ENCODE results near the gene APBA2. TPM values are rescaled to one million over a fixed set of nuclear protein-coding genes. Genes with fewer than 3 reads are reported as not detected.

Gene APBA2
- total RNA-seq, 1 experiment from 2014 or later: 12.9 TPM

DNA sequence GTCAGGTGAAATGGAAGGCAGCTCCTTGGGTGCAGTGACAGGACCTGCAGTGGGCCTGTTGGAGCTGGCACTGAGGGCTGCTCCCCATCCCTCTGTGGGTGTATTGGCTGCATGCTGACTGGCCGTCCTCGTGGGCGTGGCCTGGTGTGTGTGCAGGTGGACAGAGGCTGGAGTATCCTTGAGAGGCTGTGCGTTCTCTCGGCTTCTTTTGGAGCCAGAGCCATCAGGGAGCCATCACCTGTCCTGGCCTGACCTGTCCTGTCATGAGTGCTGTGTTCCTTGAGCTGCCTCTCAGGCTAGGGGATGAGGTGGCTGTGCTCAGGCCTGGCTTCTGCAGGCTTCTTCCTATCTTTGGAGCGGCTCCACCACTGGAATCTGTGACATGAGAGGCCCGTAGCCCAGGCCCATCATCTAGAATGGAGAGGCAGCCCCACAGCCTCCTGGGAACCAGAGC lies 61.5 kb downstream of the APBA2 start:
- POLR2A ChIA-PET (ENCODE audit: low non-redundant PET): no interaction called here
- Histone ChIP-seq H3K4me1 (ENCODE audit: insufficient read depth, low read length, poor library complexity, severe bottlenecking) (no peaks in the 10 kb centered on the region), H3K36me3 (ENCODE audit: insufficient read depth, low read length, poor library complexity, severe bottlenecking) (no peaks in the 10 kb centered on the region), H3K27ac (ENCODE audit: low read depth, low read length, poor library complexity, severe bottlenecking) (no peak overlapping the region), H3K9me3 (ENCODE audit: low read depth, low read length, poor library complexity, severe bottlenecking) (no peaks in the 10 kb centered on the region), H3K4me3 (ENCODE audit: low read depth, low read length, poor library complexity, severe bottlenecking) (no peak overlapping the region), H3K27me3 (replicated peaks; ENCODE audit: insufficient read depth, low read depth, low read length, poor library complexity) (no peaks in the 10 kb centered on the region)
- CTCF ChIA-PET: no interaction called here
- no TSS peak for BruUV-seq (replicated peaks)
- no peak for DNase-seq (ENCODE audit: low spot score)
- TF ChIP-seq EZH2 (IDR thresholded peaks at IDR 0.05; ENCODE audit: borderline replicate concordance, low read depth, low read length, poor library complexity, severe bottlenecking): no peak
- TF ChIP-seq, protein P1, sequence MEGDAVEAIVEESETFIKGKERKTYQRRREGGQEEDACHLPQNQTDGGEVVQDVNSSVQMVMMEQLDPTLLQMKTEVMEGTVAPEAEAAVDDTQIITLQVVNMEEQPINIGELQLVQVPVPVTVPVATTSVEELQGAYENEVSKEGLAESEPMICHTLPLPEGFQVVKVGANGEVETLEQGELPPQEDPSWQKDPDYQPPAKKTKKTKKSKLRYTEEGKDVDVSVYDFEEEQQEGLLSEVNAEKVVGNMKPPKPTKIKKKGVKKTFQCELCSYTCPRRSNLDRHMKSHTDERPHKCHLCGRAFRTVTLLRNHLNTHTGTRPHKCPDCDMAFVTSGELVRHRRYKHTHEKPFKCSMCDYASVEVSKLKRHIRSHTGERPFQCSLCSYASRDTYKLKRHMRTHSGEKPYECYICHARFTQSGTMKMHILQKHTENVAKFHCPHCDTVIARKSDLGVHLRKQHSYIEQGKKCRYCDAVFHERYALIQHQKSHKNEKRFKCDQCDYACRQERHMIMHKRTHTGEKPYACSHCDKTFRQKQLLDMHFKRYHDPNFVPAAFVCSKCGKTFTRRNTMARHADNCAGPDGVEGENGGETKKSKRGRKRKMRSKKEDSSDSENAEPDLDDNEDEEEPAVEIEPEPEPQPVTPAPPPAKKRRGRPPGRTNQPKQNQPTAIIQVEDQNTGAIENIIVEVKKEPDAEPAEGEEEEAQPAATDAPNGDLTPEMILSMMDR (conservative IDR thresholded peaks at IDR 0.05; ENCODE audit: low read depth, low read length): no peak
- intact Hi-C loops (cut with micrococcal nuclease; ENCODE audit: unreplicated experiment): no loop called here

DNA sequence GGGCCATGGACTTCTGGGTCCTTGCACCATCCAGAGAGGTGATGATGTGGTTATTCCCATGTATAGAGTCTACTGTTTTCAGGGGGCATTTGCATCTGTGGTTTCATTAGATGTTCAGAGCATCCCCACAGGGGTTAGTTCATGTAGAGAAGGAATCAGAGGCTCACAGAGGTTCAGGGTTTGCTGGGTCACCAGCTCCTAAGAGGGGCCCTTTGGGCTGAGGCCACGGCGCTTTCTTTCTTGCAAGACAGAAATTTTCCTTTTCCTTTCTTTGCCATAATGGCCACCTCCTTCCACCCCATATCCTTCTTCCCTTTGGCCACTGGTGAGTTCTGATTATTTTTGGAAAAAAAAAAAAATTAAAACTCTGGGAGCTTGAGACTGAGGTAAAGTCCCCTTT lies 62.3 kb downstream of the APBA2 start:
- CTCF ChIA-PET: no interaction called here
- DNase-seq (ENCODE audit: low spot score): no peak
- BruUV-seq (replicated peaks): no TSS peak
- H3K4me1 ChIP-seq (ENCODE audit: insufficient read depth, low read length, poor library complexity, severe bottlenecking): no peaks in the 10 kb centered on the region
- H3K9me3 ChIP-seq (ENCODE audit: low read depth, low read length, poor library complexity, severe bottlenecking): no peaks in the 10 kb centered on the region
- no peak overlapping the region for H3K4me3 ChIP-seq (ENCODE audit: low read depth, low read length, poor library complexity, severe bottlenecking)
- intact Hi-C loops (cut with micrococcal nuclease; ENCODE audit: unreplicated experiment): no loop called here
- TF ChIP-seq, protein P1 (conservative IDR thresholded peaks at IDR 0.05; ENCODE audit: low read depth, low read length): no peak
- no peak for TF ChIP-seq EZH2 (IDR thresholded peaks at IDR 0.05; ENCODE audit: borderline replicate concordance, low read depth, low read length, poor library complexity, severe bottlenecking)
- no peak overlapping the region for H3K27ac ChIP-seq (ENCODE audit: low read depth, low read length, poor library complexity, severe bottlenecking)
- H3K36me3 ChIP-seq (ENCODE audit: insufficient read depth, low read length, poor library complexity, severe bottlenecking): no peaks in the 10 kb centered on the region
- no peaks in the 10 kb centered on the region for H3K27me3 ChIP-seq (replicated peaks; ENCODE audit: insufficient read depth, low read depth, low read length, poor library complexity)
- POLR2A ChIA-PET (ENCODE audit: low non-redundant PET): no interaction called here

DNA sequence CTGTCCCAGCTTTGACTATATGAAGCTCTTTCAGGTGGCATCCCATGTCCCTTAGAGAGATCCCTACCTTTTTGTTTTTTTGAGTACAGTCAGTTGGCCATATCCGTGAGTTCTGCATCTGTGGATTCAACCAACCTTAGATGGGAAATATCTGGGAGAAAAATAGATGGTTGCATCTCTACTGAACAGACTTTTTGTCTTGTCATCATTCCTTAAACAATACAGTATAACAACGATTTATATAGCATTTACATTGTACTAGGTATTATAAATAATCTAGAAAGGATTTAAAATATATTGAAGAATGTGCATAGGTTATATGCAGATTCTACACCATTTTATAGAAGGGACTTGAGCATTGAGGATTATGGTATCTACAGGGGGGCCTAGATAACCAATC lies 65.1 kb downstream of the APBA2 start:
- H3K27ac ChIP-seq (ENCODE audit: low read depth, low read length, poor library complexity, severe bottlenecking): no peak overlapping the region
- no peaks in the 10 kb centered on the region for H3K9me3 ChIP-seq (ENCODE audit: low read depth, low read length, poor library complexity, severe bottlenecking)
- CTCF ChIA-PET: no interaction called here
- no peaks in the 10 kb centered on the region for H3K36me3 ChIP-seq (ENCODE audit: insufficient read depth, low read length, poor library complexity, severe bottlenecking)
- H3K4me1 ChIP-seq (ENCODE audit: insufficient read depth, low read length, poor library complexity, severe bottlenecking): no peaks in the 10 kb centered on the region
- intact Hi-C loops (cut with micrococcal nuclease; ENCODE audit: unreplicated experiment): no loop called here
- BruUV-seq (replicated peaks): no TSS peak
- H3K27me3 ChIP-seq (replicated peaks; ENCODE audit: insufficient read depth, low read depth, low read length, poor library complexity): no peaks in the 10 kb centered on the region
- POLR2A ChIA-PET (ENCODE audit: low non-redundant PET): no interaction called here
- DNase-seq (ENCODE audit: low spot score): no peak
- no peak overlapping the region for H3K4me3 ChIP-seq (ENCODE audit: low read depth, low read length, poor library complexity, severe bottlenecking)
- TF ChIP-seq, protein P1 (conservative IDR thresholded peaks at IDR 0.05; ENCODE audit: low read depth, low read length): no peak
- TF ChIP-seq EZH2 (IDR thresholded peaks at IDR 0.05; ENCODE audit: borderline replicate concordance, low read depth, low read length, poor library complexity, severe bottlenecking): no peak
